Measurements from ENCODE around the gene PCDHGB7.
"Not testable (repeated sequence)": the region's sequence is repeated elsewhere in the genome, so short reads cannot be mapped to it uniquely, and the experiment has no call there.

Gene PCDHGB7

DNA sequence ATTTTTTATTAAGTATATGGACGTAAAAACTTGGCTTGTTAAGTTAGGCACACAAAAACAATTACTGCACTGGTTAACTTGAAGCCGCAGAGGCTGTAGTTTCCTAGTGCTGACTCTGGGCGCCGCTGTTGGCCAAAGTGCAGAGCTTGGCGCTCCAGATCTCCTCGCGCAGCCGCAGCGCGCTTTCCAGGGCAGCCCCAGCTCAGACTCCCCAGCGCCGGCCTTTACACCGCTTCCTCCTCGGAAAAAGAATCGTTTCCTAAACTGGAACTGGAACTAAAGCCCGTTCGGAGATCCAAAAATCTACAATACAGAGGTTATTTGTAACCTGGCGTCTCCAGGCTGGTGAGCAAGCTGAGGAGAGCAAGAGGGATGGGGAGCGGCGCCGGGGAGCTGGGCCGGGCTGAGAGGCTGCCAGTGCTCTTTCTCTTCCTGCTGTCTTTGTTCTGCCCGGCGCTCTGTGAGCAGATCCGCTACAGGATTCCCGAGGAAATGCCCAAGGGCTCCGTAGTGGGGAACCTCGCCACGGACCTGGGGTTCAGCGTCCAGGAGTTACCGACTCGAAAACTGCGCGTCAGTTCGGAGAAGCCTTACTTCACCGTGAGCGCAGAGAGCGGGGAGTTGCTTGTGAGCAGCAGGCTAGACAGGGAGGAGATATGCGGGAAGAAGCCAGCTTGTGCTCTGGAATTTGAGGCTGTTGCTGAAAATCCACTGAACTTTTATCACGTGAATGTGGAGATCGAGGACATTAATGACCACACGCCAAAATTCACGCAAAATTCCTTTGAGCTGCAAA, 19.5 kb upstream of the PCDHGB7 start, which contains the start of gene PCDHGB5:
TSS of gene PCDHGB5 (plus strand) at position 192 of the 796 bp plus-strand sequence. CDS start at position 373, 181 bp downstream.
- DNase-seq, result peak; percentile 32

DNA sequence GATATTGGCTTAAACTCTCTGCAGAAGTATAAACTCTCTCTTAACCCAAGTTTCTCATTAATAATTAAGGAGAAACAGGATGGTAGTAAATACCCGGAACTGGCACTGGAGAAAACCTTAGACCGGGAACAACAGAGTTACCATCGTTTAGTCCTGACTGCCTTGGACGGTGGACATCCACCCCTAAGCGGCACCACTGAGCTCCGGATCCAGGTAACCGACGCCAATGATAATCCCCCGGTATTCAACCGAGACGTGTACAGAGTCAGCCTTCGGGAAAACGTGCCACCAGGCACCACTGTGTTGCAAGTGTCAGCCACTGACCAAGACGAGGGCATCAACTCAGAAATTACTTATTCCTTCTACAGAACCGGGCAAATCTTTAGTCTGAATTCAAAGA, 18.9 kb upstream of the PCDHGB7 start:
- DNase-seq, result no peak

DNA sequence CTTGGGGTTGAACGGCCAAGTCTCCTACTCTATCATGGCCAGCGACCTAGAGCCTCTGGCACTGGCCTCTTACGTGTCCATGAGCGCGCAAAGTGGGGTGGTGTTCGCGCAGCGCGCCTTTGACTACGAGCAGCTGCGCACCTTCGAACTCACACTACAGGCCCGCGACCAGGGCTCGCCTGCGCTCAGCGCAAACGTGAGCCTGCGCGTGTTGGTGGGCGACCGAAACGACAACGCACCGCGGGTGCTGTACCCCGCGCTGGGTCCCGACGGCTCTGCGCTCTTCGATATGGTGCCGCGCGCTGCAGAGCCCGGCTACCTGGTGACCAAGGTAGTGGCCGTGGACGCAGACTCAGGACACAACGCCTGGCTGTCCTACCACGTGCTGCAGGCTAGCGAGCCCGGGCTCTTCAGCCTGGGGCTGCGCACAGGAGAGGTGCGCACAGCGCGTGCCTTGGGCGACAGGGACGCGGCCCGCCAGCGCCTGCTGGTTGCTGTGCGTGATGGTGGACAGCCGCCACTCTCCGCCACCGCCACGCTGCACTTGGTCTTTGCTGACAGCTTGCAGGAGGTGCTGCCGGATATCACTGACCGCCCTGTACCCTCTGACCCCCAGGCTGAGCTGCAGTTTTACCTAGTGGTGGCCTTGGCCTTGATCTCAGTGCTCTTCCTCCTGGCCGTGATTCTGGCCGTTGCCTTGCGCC, 17.8 kb upstream of the PCDHGB7 start:
- DNase-seq, result no peak

DNA sequence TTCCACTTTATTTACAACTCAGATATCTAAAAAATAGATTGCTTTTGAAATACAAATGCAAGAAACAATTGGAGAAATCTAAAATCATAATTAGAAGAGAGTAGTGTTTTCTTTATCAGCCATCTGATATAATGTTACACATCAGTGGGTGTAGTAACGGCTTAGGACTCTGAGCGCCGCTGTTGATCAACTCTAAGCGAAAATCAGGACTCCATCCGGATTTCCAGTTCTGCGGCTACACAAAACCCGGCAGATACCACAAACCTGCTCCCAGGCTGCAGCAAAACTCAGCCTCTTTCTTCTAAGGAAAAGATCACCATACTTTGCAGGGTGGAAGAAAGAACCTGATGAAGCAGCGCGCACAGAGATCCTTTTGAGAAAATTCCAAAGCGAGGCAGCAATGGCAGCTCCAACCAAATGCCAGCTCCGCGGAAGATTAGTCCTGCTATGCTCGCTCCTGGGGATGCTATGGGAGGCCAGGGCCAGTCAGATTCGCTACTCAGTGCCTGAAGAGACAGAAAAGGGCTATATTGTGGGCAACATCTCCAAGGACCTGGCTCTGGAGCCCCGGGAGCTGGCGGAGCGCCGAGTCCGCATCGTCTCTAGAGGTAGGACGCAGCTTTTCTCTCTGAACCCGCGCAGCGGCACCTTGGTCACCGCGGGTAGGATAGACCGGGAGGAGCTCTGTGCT, 14.8 kb upstream of the PCDHGB7 start, which contains the start of gene PCDHGA9:
TSS of gene PCDHGA9 (plus strand) at position 226 of the 691 bp plus-strand sequence. CDS start at position 401, 175 bp downstream.
- no peak for DNase-seq

DNA sequence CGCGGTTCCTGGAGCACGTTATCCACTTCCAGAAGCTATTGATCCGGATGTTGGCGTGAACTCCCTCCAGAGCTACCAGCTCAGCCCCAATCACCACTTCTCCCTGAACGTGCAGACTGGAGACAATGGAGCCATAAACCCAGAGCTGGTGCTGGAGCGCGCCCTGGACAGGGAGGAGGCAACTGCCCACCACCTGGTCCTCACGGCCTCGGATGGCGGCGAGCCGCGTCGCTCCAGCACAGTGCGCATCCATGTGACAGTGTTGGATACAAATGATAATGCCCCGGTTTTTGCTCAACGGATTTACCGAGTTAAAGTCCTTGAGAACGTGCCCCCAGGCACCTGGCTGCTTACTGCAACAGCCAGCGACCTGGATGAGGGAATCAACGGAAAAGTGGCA, 14.1 kb upstream of the PCDHGB7 start:
- no peak for DNase-seq

DNA sequence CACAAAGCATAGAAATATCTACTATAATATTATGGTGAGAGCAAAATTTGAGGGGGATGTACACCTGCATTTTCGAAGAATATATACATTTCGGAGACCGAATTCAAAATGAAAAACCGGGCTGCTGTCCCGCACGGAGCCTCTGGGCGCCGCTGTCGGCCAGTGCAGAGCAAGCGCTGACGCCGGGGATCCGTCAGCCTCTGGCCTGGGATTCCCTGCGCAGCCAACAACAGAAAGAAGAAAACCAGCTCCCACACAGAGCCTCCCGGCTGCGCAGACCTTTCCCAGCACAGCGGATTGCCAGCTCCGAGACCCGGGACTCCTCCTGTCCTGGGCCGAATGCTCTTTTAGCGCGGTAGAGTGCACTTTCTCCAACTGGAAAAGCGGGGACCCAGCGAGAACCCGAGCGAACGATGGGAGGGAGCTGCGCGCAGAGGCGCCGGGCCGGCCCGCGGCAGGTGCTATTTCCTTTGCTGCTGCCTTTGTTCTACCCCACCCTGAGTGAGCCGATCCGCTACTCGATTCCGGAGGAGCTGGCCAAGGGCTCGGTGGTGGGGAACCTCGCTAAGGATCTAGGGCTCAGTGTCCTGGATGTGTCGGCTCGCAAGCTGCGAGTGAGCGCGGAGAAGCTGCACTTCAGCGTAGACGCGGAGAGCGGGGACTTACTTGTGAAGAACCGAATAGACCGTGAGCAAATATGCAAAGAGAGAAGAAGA, 9.5 kb upstream of the PCDHGB7 start, which contains the start of gene PCDHGB6:
TSS of gene PCDHGB6 (plus strand) at position 232 of the 716 bp plus-strand sequence. CDS start at position 414, 182 bp downstream.
- peak; percentile 31 for DNase-seq

DNA sequence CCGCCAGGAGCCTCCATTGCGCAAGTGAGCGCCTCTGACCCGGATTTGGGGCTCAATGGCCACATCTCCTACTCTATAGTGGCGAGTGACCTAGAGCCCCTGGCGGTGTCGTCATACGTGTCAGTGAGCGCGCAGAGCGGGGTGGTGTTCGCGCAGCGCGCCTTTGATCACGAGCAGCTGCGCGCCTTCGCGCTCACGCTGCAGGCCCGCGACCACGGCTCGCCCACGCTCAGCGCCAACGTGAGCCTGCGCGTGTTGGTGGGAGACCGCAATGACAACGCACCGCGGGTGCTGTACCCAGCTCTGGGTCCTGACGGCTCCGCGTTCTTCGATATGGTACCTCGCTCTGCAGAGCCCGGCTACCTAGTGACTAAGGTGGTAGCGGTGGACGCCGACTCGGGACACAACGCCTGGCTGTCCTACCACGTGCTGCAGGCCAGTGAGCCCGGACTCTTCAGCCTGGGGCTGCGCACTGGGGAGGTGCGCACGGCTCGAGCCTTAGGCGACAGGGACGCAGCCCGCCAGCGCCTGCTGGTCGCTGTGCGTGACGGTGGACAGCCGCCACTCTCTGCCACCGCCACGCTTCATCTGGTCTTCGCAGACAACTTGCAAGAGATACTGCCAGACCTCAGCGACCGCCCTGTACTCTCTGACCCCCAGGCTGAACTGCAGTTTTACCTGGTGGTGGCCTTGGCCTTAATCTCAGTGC, 7.7 kb upstream of the PCDHGB7 start:
- no peak for DNase-seq

DNA sequence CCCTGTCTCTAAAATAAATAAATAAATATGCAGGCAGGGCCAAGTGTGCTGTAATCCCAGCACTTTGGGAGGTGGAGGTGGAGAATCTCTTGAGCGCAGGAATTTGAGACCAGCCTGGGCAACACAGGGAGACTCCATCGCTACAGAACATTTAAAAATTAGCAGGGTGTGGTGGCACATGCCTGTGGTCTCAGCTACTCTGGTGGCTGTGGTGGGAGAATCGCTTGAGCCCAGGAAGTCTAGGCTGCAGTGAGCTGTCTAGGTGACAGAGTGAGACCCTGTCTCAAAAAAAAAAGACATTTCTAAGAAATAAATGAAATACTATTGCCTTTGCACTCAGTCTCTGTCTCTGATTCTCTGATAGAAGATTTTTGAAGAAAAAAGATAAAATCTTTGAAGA, 5.9 kb upstream of the PCDHGB7 start:
- no peak for DNase-seq

DNA sequence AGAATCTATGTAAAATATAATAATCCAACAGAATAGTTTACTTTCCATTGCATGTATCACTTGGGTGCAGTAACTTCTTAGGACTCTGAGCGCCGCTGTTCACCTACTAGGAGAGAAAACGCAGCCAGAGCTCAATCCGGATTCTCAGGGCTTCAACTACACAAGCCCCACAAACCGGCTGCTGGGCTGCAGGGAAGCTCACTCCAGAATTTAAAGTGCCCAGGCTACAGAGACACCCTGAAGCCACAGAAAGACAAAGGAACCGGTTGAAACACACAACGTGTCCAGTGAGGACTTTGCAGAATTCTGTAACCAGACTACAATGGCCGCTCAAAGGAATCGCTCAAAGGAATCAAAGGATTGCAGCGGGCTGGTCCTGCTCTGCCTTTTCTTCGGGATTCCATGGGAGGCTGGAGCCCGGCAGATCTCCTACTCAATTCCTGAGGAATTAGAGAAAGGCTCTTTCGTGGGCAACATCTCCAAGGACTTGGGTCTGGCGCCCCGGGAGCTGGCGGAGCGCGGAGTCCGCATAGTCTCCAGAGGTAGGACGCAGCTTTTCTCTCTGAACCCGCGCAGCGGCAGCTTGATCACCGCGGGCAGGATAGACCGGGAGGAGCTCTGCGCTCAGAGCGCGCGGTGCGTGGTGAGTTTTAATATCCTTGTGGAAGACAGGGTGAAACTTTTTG, 4.5 kb upstream of the PCDHGB7 start, which contains the start of gene PCDHGA10:
TSS of gene PCDHGA10 (plus strand) at position 134 of the 686 bp plus-strand sequence. CDS start at position 323, 189 bp downstream.
- DNase-seq, result peak; percentile 45

DNA sequence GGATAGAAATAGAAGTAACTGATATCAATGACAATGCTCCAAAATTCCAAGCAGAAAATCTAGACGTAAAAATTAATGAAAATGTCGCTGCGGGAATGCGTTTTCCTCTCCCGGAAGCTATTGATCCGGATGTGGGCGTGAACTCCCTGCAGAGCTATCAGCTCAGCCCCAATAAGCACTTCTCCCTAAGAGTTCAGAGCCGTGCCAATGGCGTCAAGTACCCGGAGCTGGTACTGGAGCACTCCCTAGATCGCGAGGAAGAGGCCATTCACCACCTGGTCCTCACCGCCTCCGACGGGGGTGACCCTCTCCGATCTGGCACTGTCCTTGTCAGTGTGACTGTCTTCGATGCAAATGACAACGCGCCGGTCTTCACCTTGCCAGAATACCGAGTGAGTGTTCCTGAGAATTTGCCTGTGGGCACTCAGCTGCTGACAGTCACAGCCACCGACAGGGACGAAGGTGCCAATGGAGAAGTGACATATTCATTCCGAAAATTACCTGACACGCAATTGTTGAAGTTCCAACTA, 3.9 kb upstream of the PCDHGB7 start:
- DNase-seq, result no peak

DNA sequence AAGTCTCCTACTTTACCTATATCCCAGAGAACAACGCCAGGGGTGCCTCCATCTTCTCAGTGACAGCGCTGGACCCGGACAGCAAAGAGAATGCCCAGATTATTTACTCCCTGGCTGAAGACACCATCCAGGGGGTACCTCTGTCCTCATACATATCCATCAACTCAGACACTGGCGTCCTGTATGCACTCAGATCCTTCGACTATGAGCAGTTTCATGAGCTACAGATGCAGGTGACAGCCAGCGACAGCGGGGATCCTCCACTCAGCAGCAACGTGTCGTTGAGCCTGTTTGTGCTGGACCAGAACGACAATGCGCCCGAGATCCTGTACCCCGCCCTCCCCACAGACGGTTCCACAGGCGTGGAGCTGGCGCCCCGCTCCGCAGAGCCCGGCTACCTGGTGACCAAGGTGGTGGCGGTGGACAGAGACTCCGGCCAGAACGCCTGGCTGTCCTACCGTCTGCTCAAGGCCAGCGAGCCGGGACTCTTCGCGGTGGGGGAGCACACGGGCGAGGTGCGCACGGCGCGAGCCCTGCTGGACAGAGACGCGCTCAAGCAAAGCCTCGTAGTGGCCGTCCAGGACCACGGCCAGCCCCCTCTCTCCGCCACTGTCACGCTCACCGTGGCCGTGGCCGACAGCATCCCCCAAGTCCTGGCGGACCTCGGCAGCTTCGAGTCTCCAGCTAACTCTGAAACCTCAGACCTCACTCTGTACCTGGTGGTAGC, 2.8 kb upstream of the PCDHGB7 start:
- not testable (repeated sequence) for DNase-seq

DNA sequence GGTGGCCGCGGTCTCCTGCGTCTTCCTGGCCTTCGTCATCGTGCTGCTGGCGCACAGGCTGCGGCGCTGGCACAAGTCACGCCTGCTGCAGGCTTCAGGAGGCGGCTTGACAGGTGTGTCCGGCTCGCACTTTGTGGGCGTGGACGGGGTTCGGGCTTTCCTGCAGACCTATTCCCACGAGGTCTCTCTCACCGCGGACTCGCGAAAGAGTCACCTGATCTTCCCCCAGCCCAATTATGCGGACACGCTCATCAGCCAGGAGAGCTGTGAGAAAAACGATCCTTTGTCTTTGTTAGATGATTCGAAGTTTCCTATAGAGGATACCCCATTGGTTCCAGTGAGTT, 2.2 kb upstream of the PCDHGB7 start:
- DNase-seq, result not testable (repeated sequence)

DNA sequence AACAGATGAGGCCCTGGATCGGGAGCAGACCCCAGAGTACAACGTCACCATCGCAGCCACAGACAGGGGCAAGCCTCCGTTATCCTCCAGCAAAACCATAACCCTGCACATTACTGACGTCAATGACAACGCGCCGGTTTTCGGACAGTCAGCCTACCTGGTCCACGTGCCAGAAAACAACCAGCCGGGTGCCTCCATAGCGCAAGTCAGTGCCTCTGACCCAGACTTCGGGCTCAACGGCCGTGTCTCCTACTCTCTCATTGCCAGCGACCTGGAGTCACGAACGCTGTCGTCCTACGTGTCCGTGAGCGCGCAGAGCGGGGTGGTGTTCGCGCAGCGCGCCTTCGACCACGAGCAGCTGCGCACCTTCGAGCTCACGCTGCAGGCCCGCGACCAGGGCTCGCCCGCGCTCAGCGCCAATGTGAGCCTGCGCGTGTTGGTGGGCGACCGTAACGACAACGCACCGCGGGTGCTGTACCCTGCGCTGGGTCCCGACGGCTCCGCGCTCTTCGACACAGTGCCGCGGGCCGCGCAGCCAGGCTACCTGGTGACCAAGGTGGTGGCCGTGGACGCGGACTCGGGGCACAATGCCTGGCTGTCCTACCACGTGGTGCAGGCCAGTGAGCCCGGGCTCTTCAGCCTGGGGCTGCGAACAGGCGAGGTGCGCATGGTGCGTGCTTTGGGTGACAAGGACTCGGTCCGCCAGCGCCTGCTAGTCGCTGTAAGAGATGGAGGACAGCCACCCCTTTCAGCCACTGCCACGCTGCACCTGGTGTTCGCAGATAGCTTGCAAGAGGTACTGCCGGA, 1.8 kb downstream of the PCDHGB7 start:
- DNase-seq, result no peak

DNA sequence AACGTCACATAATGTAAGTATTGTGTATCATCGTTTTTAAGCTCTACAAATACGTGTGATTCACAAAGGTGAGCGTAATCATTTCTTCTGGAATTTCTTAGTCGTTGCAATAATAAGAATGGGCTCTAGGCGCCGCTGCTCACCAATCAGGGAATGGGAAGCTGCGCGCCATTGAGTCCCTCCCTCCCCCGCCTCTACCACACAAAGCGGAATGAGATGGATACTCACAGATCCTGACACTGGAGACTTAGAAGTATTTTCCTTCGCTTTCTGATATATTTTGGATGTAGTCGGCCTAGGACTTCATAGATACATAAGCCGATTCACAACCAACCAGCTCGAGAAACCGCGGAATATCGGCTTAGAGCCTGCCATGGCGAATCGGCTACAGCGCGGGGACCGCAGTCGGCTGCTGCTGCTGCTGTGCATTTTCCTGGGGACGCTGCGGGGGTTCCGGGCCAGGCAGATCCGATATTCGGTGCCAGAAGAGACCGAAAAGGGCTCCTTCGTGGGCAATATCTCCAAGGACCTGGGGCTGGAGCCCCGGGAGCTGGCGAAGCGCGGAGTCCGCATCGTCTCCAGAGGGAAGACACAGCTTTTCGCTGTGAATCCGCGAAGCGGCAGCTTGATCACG, 3.5 kb downstream of the PCDHGB7 start, which contains the start of gene PCDHGA11:
TSS of gene PCDHGA11 (plus strand) at position 197 of the 634 bp plus-strand sequence. CDS start at position 374, 177 bp downstream.
- peak; percentile 44 for DNase-seq

DNA sequence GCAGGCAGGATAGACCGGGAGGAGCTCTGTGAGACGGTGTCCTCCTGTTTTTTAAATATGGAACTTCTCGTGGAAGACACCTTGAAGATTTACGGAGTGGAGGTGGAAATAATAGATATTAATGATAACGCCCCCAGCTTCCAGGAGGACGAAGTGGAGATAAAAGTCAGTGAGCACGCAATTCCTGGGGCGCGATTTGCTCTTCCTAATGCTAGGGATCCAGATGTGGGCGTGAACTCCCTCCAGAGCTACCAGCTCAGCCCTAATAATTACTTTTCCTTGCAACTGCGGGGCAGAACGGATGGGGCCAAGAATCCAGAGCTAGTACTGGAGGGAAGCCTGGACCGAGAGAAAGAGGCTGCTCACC, 4.0 kb downstream of the PCDHGB7 start:
- DNase-seq, result no peak

DNA sequence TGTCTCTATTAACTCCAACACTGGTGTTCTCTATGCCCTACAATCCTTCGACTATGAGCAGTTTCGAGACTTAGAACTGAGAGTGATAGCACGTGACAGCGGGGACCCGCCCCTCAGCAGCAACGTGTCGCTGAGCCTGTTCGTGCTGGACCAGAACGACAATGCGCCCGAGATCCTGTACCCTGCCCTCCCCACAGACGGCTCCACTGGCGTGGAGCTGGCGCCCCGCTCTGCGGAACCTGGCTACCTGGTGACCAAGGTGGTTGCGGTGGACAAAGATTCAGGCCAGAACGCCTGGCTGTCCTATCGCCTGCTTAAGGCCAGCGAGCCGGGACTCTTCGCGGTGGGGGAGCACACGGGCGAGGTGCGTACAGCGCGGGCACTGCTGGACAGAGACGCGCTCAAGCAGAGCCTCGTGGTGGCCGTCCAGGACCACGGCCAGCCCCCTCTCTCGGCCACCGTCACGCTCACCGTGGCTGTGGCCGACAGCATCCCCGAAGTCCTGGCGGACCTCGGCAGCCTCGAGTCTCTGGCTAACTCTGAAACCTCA, 5.3 kb downstream of the PCDHGB7 start:
- no peak for DNase-seq

DNA sequence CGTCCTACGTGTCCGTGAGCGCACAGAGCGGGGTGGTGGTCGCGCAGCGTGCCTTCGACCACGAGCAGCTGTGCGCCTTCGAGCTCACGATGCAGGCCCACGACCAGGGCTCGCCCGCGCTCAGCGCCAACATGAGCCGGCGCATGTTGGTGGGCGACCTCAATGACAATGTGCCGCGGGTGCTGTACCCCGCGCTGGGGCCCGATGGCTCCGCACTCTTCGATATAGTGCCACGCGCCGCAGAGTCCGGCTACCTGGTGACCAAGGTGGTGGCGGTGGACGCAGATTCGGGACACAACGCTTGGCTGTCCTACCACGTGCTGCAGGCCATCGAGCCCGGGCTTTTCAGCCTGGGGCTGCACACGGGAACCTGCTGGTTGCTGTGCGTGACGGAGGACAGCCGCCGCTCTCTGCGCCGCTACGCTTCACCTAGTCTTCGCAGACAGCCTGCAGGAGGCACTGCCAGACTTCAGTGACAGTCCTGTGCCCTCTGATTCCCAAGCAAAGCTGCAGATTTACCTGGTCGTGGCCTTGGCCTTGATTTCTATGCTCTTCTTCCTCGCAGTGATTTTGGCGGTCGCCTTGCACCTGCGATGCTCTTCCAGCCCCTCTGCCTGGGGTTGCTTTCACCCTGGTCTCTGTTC, 10.4 kb downstream of the PCDHGB7 start:
- DNase-seq, result no peak

All from CD4-positive, alpha-beta T cell treated with Interleukin-15 for 1 hour (primary cell).